22Rv1 (cell line): ENCODE data around the gene CCS.

Experiments
- CTCF ChIP-seq: fragments of 450-650 bp; IDR thresholded peaks from 2 replicates; pipeline ENCODE4 v1.5.1; 2017; ENCODE audit warnings: mild to moderate bottlenecking
- ZFX ChIP-seq: fragments of 450-650 bp; IDR thresholded peaks from 2 replicates; pipeline ENCODE4 v1.6.1; 2017; ENCODE audit warnings: antibody characterized with exemption, borderline replicate concordance

- TF ChIP-seq CTCF (no peak), ZFX (no peak)
Measured at GRCh38 chr11:66591175-66591574, 1.8 kb upstream of the CCS start.
